OCI-LY7 (cell line): ENCODE data around the gene HECW1.

Experiments used
- EZH2phosphoT487 ChIP-seq: fragments of 200-600 bp; sonication (generic); IDR thresholded peaks from 2 replicates; pipeline ENCODE4 v1.6.1; 2018; ENCODE audit warnings: low read depth, borderline replicate concordance, mild to moderate bottlenecking, mixed run types, antibody characterized with exemption, low read length, moderate library complexity, mixed read lengths
- TF ChIP-seq, protein P1 (sequence below): fragments of 200-600 bp; sonication (generic); conservative IDR thresholded peaks from 2 replicates; pipeline ENCODE4 v1.5.1; 2014; ENCODE audit warnings: mild to moderate bottlenecking, antibody characterized with exemption, low read length, moderate library complexity, mixed read lengths

GRCh38 chr7:43136064-43136463 is 23.6 kb downstream of the HECW1 start:
- TF ChIP-seq, protein P1, sequence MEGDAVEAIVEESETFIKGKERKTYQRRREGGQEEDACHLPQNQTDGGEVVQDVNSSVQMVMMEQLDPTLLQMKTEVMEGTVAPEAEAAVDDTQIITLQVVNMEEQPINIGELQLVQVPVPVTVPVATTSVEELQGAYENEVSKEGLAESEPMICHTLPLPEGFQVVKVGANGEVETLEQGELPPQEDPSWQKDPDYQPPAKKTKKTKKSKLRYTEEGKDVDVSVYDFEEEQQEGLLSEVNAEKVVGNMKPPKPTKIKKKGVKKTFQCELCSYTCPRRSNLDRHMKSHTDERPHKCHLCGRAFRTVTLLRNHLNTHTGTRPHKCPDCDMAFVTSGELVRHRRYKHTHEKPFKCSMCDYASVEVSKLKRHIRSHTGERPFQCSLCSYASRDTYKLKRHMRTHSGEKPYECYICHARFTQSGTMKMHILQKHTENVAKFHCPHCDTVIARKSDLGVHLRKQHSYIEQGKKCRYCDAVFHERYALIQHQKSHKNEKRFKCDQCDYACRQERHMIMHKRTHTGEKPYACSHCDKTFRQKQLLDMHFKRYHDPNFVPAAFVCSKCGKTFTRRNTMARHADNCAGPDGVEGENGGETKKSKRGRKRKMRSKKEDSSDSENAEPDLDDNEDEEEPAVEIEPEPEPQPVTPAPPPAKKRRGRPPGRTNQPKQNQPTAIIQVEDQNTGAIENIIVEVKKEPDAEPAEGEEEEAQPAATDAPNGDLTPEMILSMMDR = no peak
- no peak for TF ChIP-seq EZH2phosphoT487
